Epithelial cell of prostate (primary cell): ENCODE results near the gene RNF6.

Experiments
- DNase-seq: peaks from one replicate; pipeline ENCODE4 v3.0.0-alpha.2; 2011; ENCODE audit warnings: low read depth, low spot score
- H3K27ac ChIP-seq: fragments of 450-650 bp; 2 replicates; pipeline ENCODE4 v1.5.1; 2017; ENCODE audit warnings: mild to moderate bottlenecking

RNF6 gene

GRCh38 chr13:26168237-26168814, 53.8 kb downstream of the RNF6 start:
- DNase-seq, result no peak
- no peak overlapping the region for H3K27ac ChIP-seq

DNA sequence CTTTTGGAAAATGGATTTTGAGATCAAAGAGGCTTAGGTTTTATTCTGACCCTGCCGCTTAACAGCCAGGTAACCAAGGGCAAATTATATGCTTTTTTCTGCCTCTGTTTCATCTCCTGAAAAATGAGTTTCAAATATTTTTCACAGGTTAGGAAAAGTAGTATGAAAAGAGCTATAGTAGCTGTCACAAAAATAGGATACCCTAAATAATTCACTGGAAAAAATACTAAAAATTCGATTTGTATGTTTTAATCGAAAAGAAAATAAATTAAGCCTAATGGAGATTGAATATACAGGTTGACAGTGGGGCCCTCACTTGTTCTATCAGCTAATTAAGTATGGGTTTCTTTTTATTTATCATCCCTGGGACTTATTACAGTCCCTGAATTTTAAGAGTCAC, 58.3 kb downstream of the RNF6 start:
- H3K27ac ChIP-seq, result no peak overlapping the region
- DNase-seq, result no peak
